K562 (cell line): ENCODE results near the gene DNM1. TPM values are rescaled to one million over a fixed set of nuclear protein-coding genes. Genes with fewer than 3 reads are reported as not detected.

Source experiments
- ARHGAP35 ChIP-seq: fragments of 450-650 bp; IDR thresholded peaks from 2 replicates; pipeline ENCODE4 v1.6.1; 2018; ENCODE audit not compliant: partially characterized antibody
- BMI1 ChIP-seq: fragments of 150-350 bp; IDR thresholded peaks from 2 replicates; pipeline ENCODE4 v1.6.1; 2014; ENCODE audit warnings: low read length
- DDX20 ChIP-seq: fragments of 450-650 bp; IDR thresholded peaks from 2 replicates; pipeline ENCODE4 v1.6.1; 2016; ENCODE audit warnings: missing genetic modification characterization, low read depth, mild to moderate bottlenecking, missing compliant biosample characterization, moderate library complexity
- ESRRA ChIP-seq: fragments of 450-650 bp; IDR thresholded peaks from 2 replicates; pipeline ENCODE4 v1.6.1; 2014; ENCODE audit warnings: low read depth, mild to moderate bottlenecking, moderate library complexity, borderline replicate concordance
- L3MBTL2 ChIP-seq: fragments of 450-650 bp; IDR thresholded peaks from 2 replicates; pipeline ENCODE4 v1.6.1; 2016; ENCODE audit warnings: mild to moderate bottlenecking, moderate library complexity
- MYBL2 ChIP-seq, 2 experiments: fragments of 450-650 bp in 1 of 2; sonication (generic) in 1 of 2; formaldehyde crosslinking in 1 of 2; IDR thresholded peaks; 2 replicates each; pipeline versions ENCODE4 v1.6.1 to v1.8.1; 2017 to 2022; ENCODE audit warnings: borderline replicate concordance in 1 of 2, inconsistent platforms in 1 of 2, low read depth in 1 of 2, mild to moderate bottlenecking in 1 of 2, missing genetic modification reagents in 1 of 2, moderate library complexity in 1 of 2
- POLR2G ChIP-seq: fragments of 200-400 bp; formaldehyde crosslinking; IDR thresholded peaks from 2 replicates; pipeline ENCODE4 v1.6.1; 2017; ENCODE audit warnings: low read depth, mild to moderate bottlenecking, antibody characterized with exemption, low read length, moderate library complexity
- POLR3A ChIP-seq: IDR thresholded peaks from 2 replicates; pipeline ENCODE4 v1.6.1; 2011; ENCODE audit warnings: borderline replicate concordance, mild to moderate bottlenecking, moderate library complexity; ENCODE audit not compliant: insufficient read length, insufficient read depth; ENCODE audit errors: extremely low read depth
- SOX6 ChIP-seq: fragments of 450-650 bp; IDR thresholded peaks from 2 replicates; pipeline ENCODE4 v1.6.1; 2014; ENCODE audit warnings: mild to moderate bottlenecking
- ZNF146 ChIP-seq: IDR thresholded peaks from one replicate; pipeline ENCODE4 v1.6.1; 2018; ENCODE audit warnings: missing compliant biosample characterization; ENCODE audit not compliant: unreplicated experiment
- ZNF431 ChIP-seq: sonication (generic); formaldehyde crosslinking; IDR thresholded peaks from 2 replicates; pipeline ENCODE4 v1.8.0; 2022; ENCODE audit warnings: mild to moderate bottlenecking, missing genetic modification reagents
- polyA plus RNA-seq, 8 experiments: library from polyadenylated mRNA; depleted of rRNA in 4 of 8; stranded (reverse) in 5 of 8; unstranded in 3 of 8; fragments of >200 nt; fragmentation: Nextera tagmentation in 2 of 8; fragmentation: Illumina TruSeq in 1 of 8; extraction: Ambion mirVana in 2 of 8; extraction: Trizol in 1 of 8; gene quantifications; 2 replicates each; pipeline versions ENCODE4 v1.2.1 to v1.2.3, GENCODE V29; 2011 to 2014; ENCODE audit warnings: inconsistent platforms in 1 of 8, missing spikeins in 1 of 8
- total RNA-seq, 7 experiments: library from RNA; depleted of rRNA in 6 of 7; stranded (reverse); fragments of >200 nt in 6 of 7; fragmentation: Illumina TruSeq in 2 of 7; extraction: Trizol in 2 of 7; gene quantifications; 2 replicates each; pipeline versions ENCODE4 v1.2.1 to v1.2.3, GENCODE V29; 2011 to 2021; ENCODE audit warnings: low replicate concordance in 1 of 7
- TF ChIP-seq, protein P1 (sequence below), 3 experiments: fragments of 200-800 bp in 1 of 3; fragments of 250-450 bp in 1 of 3; fragments of 450-650 bp in 1 of 3; sonication (Bioruptor Pico) in 1 of 3; sonication (Bioruptor generic) in 1 of 3; formaldehyde crosslinking in 1 of 3; IDR thresholded peaks; 2 replicates each; pipeline versions ENCODE4 v1.6.1 to v1.8.0; 2016 to 2022; ENCODE audit warnings: mild to moderate bottlenecking in 2 of 3, missing genetic modification characterization in 2 of 3, missing compliant biosample characterization in 1 of 3, moderate library complexity in 1 of 3
- TF ChIP-seq, protein P2 (sequence below), 2 experiments: fragments of 450-650 bp; IDR thresholded peaks; 2 replicates each; pipeline ENCODE4 v1.6.1; 2018; ENCODE audit warnings: mild to moderate bottlenecking in 2 of 2, low read depth in 1 of 2; ENCODE audit not compliant: partially characterized antibody in 2 of 2
- TF ChIP-seq, protein P3 (sequence below): sonication (generic); formaldehyde crosslinking; IDR thresholded peaks from 2 replicates; pipeline ENCODE4 v1.8.1; 2023; ENCODE audit warnings: mild to moderate bottlenecking, missing genetic modification reagents
- TF ChIP-seq, protein P4 (sequence below): fragments of 450-650 bp; formaldehyde crosslinking; IDR thresholded peaks from 2 replicates; pipeline ENCODE4 v1.4.0; 2020; ENCODE audit warnings: mild to moderate bottlenecking, mixed read lengths

The DNM1 gene
- total and polyA plus RNA-seq, 9 of the 15 experiments (the other 6 are each of a cell fraction or from before 2014, with no cell fraction given): 0.39 to 23.1 (median 9.1) TPM

DNA sequence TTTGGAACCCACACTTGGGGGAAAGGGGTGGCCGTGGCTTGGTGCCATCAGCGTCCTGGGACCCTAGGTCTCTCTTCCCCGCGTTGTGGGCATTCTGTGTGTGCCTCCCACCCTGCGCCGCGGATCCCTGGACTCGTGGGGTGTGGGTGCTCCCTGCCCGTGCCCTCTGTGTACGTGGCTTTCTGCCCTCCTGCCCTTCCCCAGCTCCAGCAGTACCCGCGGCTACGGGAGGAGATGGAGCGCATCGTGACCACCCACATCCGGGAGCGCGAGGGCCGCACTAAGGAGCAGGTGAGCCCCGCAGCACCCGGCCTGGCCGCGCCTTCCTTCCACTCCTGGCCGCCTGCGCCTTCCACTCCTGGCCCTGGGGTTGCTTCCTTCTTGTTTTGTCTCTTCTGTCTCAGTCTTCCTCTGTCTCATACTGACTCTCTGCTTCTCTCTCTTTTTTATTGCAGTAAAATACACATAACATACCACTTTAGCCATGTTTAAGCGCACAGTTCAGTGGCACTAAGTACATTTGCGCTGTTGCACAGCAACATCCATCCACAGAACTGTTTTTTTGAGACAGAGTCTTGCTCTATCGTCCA lies 30.7 kb downstream of the DNM1 start (continued):
- TF ChIP-seq, protein P1, sequence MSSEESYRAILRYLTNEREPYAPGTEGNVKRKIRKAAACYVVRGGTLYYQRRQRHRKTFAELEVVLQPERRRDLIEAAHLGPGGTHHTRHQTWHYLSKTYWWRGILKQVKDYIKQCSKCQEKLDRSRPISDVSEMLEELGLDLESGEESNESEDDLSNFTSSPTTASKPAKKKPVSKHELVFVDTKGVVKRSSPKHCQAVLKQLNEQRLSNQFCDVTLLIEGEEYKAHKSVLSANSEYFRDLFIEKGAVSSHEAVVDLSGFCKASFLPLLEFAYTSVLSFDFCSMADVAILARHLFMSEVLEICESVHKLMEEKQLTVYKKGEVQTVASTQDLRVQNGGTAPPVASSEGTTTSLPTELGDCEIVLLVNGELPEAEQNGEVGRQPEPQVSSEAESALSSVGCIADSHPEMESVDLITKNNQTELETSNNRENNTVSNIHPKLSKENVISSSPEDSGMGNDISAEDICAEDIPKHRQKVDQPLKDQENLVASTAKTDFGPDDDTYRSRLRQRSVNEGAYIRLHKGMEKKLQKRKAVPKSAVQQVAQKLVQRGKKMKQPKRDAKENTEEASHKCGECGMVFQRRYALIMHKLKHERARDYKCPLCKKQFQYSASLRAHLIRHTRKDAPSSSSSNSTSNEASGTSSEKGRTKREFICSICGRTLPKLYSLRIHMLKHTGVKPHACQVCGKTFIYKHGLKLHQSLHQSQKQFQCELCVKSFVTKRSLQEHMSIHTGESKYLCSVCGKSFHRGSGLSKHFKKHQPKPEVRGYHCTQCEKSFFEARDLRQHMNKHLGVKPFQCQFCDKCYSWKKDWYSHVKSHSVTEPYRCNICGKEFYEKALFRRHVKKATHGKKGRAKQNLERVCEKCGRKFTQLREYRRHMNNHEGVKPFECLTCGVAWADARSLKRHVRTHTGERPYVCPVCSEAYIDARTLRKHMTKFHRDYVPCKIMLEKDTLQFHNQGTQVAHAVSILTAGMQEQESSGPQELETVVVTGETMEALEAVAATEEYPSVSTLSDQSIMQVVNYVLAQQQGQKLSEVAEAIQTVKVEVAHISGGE (CRISPR knock-in tag; IDR thresholded peaks at IDR 0.05): no peak
- TF ChIP-seq, protein P2, sequence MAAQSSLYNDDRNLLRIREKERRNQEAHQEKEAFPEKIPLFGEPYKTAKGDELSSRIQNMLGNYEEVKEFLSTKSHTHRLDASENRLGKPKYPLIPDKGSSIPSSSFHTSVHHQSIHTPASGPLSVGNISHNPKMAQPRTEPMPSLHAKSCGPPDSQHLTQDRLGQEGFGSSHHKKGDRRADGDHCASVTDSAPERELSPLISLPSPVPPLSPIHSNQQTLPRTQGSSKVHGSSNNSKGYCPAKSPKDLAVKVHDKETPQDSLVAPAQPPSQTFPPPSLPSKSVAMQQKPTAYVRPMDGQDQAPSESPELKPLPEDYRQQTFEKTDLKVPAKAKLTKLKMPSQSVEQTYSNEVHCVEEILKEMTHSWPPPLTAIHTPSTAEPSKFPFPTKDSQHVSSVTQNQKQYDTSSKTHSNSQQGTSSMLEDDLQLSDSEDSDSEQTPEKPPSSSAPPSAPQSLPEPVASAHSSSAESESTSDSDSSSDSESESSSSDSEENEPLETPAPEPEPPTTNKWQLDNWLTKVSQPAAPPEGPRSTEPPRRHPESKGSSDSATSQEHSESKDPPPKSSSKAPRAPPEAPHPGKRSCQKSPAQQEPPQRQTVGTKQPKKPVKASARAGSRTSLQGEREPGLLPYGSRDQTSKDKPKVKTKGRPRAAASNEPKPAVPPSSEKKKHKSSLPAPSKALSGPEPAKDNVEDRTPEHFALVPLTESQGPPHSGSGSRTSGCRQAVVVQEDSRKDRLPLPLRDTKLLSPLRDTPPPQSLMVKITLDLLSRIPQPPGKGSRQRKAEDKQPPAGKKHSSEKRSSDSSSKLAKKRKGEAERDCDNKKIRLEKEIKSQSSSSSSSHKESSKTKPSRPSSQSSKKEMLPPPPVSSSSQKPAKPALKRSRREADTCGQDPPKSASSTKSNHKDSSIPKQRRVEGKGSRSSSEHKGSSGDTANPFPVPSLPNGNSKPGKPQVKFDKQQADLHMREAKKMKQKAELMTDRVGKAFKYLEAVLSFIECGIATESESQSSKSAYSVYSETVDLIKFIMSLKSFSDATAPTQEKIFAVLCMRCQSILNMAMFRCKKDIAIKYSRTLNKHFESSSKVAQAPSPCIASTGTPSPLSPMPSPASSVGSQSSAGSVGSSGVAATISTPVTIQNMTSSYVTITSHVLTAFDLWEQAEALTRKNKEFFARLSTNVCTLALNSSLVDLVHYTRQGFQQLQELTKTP (IDR thresholded peaks at IDR 0.05; ENCODE audit: low read depth in 1 of 2, partially characterized antibody in 2 of 2): no peak
- TF ChIP-seq POLR2G: peak; percentile 58
- no peak for TF ChIP-seq POLR3A
- no peak for TF ChIP-seq SOX6
- no peak for TF ChIP-seq ESRRA
- TF ChIP-seq ZNF146 (CRISPR knock-in tag): no peak
- TF ChIP-seq ARHGAP35: no peak
- TF ChIP-seq ZNF431 (CRISPR knock-in tag): no peak
- TF ChIP-seq, protein P3, sequence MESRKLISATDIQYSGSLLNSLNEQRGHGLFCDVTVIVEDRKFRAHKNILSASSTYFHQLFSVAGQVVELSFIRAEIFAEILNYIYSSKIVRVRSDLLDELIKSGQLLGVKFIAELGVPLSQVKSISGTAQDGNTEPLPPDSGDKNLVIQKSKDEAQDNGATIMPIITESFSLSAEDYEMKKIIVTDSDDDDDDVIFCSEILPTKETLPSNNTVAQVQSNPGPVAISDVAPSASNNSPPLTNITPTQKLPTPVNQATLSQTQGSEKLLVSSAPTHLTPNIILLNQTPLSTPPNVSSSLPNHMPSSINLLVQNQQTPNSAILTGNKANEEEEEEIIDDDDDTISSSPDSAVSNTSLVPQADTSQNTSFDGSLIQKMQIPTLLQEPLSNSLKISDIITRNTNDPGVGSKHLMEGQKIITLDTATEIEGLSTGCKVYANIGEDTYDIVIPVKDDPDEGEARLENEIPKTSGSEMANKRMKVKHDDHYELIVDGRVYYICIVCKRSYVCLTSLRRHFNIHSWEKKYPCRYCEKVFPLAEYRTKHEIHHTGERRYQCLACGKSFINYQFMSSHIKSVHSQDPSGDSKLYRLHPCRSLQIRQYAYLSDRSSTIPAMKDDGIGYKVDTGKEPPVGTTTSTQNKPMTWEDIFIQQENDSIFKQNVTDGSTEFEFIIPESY (CRISPR knock-in tag): peak; percentile 93
- TF ChIP-seq MYBL2 (IDR thresholded peaks at IDR 0.05; ENCODE audit: low read depth): no peak
- TF ChIP-seq MYBL2 (CRISPR knock-in tag; IDR thresholded peaks at IDR 0.05; ENCODE audit: borderline replicate concordance): 0 out of 2 replicates have a peak, but pooled peaks have one; percentile 6
- TF ChIP-seq, protein P4, sequence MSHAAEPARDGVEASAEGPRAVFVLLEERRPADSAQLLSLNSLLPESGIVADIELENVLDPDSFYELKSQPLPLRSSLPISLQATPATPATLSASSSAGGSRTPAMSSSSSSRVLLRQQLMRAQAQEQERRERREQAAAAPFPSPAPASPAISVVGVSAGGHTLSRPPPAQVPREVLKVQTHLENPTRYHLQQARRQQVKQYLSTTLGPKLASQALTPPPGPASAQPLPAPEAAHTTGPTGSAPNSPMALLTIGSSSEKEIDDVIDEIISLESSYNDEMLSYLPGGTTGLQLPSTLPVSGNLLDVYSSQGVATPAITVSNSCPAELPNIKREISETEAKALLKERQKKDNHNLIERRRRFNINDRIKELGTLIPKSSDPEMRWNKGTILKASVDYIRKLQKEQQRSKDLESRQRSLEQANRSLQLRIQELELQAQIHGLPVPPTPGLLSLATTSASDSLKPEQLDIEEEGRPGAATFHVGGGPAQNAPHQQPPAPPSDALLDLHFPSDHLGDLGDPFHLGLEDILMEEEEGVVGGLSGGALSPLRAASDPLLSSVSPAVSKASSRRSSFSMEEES: no peak
- no peak for TF ChIP-seq BMI1
- TF ChIP-seq DDX20: no peak
- no peak for TF ChIP-seq L3MBTL2
